Naive thymus-derived CD4-positive, alpha-beta T cell (primary cell): ENCODE data around the gene RNU6-1. TPM values are rescaled to one million over a fixed set of nuclear protein-coding genes. Genes with fewer than 3 reads are reported as not detected.

ENCODE experiments used
- ATAC-seq: fragments of 150-1000 bp; cut with Tn5 transposase; 2 replicates; pipeline ENCODE4 v1.10.0; 2021; ENCODE audit warnings: mild to moderate bottlenecking, moderate library complexity
- CTCF ChIA-PET: fragments of 350-600 bp; sonication (Branson Sonifier 250); formaldehyde crosslinking; loops from one replicate; lab custom pipeline; 2021; ENCODE audit warnings: antibody characterized with exemption; lab: Charles Lee
- POLR2A ChIA-PET: fragments of 350-600 bp; sonication (Branson Sonifier 250); formaldehyde crosslinking; loops from one replicate; lab custom pipeline; 2021; ENCODE audit warnings: antibody characterized with exemption, inconsistent platforms; lab: Charles Lee
- DNase-seq, 9 donors: peaks; one replicate each; pipeline versions ENCODE4 v3.0.0 to v3.0.0-alpha.2; 2020 to 2022; ENCODE audit warnings: mixed read lengths in 1 of 9
- H3K27ac ChIP-seq: one replicate; pipeline ENCODE4 v1.7.0; 2013; ENCODE audit warnings: mild to moderate bottlenecking, low read depth, low read length, moderate library complexity
- H3K27me3 ChIP-seq, 2 donors: one replicate each; pipeline ENCODE4 v1.7.0; 2013; ENCODE audit warnings: low read length in 2 of 2, mild to moderate bottlenecking in 2 of 2, moderate library complexity in 2 of 2; ENCODE audit not compliant: control insufficient read depth in 2 of 2, insufficient read depth in 2 of 2
- H3K36me3 ChIP-seq, 3 experiments: 1 replicate in 2 of 3; 2 replicates in 1 of 3; pipeline ENCODE4 v1.7.0; 2013; ENCODE audit warnings: low read length in 3 of 3, mild to moderate bottlenecking in 3 of 3, moderate library complexity in 1 of 3; ENCODE audit not compliant: insufficient read depth in 3 of 3, control insufficient read depth in 2 of 3
- H3K4me1 ChIP-seq, 2 donors: one replicate each; pipeline ENCODE4 v1.7.0; 2013; ENCODE audit warnings: low read length in 2 of 2, mild to moderate bottlenecking in 2 of 2, moderate library complexity in 1 of 2; ENCODE audit not compliant: control insufficient read depth in 2 of 2, insufficient read depth in 2 of 2
- H3K4me3 ChIP-seq: 2 replicates; pipeline ENCODE4 v1.7.0; 2013; ENCODE audit warnings: mild to moderate bottlenecking, low read length
- H3K9me3 ChIP-seq, 3 experiments: 1 replicate in 2 of 3; 2 replicates in 1 of 3; pipeline ENCODE4 v1.7.0; 2013; ENCODE audit warnings: low read length in 3 of 3; ENCODE audit not compliant: control insufficient read depth in 2 of 3
- H3K27ac Mint-ChIP-seq, 9 donors: one replicate each; pipeline ENCODE4 v1.8.0; 2020 to 2022; ENCODE audit warnings: mixed read lengths in 9 of 9, mild to moderate bottlenecking in 8 of 9, moderate library complexity in 5 of 9, inconsistent platforms in 2 of 9
- H3K27me3 Mint-ChIP-seq, 5 donors: one replicate each; pipeline ENCODE4 v1.8.0; 2021 to 2022; ENCODE audit warnings: mixed read lengths in 5 of 5, mild to moderate bottlenecking in 1 of 5
- H3K36me3 Mint-ChIP-seq, 5 donors: one replicate each; pipeline ENCODE4 v1.8.0; 2020 to 2022; ENCODE audit warnings: mixed read lengths in 5 of 5, mild to moderate bottlenecking in 3 of 5, inconsistent platforms in 1 of 5
- H3K4me1 Mint-ChIP-seq, 7 donors: one replicate each; pipeline ENCODE4 v1.8.0; 2020 to 2022; ENCODE audit warnings: mixed read lengths in 7 of 7, mild to moderate bottlenecking in 3 of 7, inconsistent platforms in 1 of 7
- H3K4me3 Mint-ChIP-seq, 10 donors: one replicate each; pipeline ENCODE4 v1.8.0; 2020 to 2022; ENCODE audit warnings: mild to moderate bottlenecking in 10 of 10, mixed read lengths in 10 of 10, moderate library complexity in 6 of 10, inconsistent platforms in 2 of 10
- H3K9me3 Mint-ChIP-seq, 11 donors: one replicate each; pipeline ENCODE4 v1.8.0; 2020 to 2022; ENCODE audit warnings: mixed read lengths in 11 of 11, mild to moderate bottlenecking in 4 of 11, inconsistent platforms in 1 of 11, moderate library complexity in 1 of 11
- intact Hi-C, 2 donors: fragments of 100-400 bp; cut with micrococcal nuclease; formaldehyde crosslinking; loops; one replicate each; pipeline ENCODE4 v1.15.1; 2023
- polyA plus RNA-seq, 2 donors: library from polyadenylated mRNA; unstranded; fragments of 300-500 nt; fragmentation: Illumina TruSeq; gene quantifications; one replicate each; pipeline ENCODE4 v1.2.3, GENCODE V29; 2021
- total RNA-seq, 6 experiments: library from RNA in 5 of 6; stranded (reverse) in 5 of 6; gene quantifications; 1 replicate in 5 of 6; 2 replicates in 1 of 6; pipeline ENCODE4 v1.2.3 and lab custom pipeline; 2021 to 2026

The RNU6-1 gene
- total and polyA plus RNA-seq, 7 experiments from 2014 or later: not detected

DNA sequence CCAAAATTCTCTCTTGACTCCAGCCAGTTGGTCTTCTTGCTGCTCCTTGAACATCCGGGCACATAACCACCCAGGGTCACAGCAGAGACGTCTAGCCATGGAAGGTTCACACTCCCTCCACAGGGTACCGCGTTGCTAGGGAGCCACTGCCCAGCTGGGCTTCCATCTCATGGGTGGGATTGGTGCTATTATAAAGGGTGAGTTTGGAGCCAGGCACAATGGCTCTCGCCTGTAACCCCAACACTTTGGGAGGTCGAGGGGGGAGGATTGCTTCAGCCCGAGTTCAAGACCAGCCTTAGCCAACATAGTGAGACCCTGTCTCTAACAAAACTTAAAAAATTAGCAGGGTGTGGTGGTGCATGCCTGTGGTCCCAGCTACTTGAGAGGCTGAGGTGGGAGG is 32.0 kb downstream of the RNU6-1 start:
- Mint-ChIP-seq H3K36me3 (peaks cover 0 to 22% (median 15%) of the 10 kb centered on the region in 5 donors), H3K27me3 (no peaks in the 10 kb centered on the region), H3K27ac (no peak overlapping the region), H3K4me3 (no peak overlapping the region), H3K9me3 (peaks cover 0 to 2% (median 0%) of the 10 kb centered on the region in 11 donors), H3K4me1 (no peaks in the 10 kb centered on the region)
- DNase-seq: no peak
- H3K27ac ChIP-seq: no peak overlapping the region
- intact Hi-C loops: no loop called here
- H3K4me1 ChIP-seq: no peaks in the 10 kb centered on the region
- POLR2A ChIA-PET: no interaction called here
- CTCF ChIA-PET: no interaction called here
- H3K36me3 ChIP-seq: peaks cover 0 to 22% (median 0%) of the 10 kb centered on the region in 3 experiments
- no peak overlapping the region for H3K4me3 ChIP-seq
- ATAC-seq: no peak
- no peaks in the 10 kb centered on the region for H3K9me3 ChIP-seq
- no peaks in the 10 kb centered on the region for H3K27me3 ChIP-seq

GRCh38 chr15:67807141-67807540 is 32.7 kb downstream of the RNU6-1 start:
- Mint-ChIP-seq H3K4me1 (no peaks in the 10 kb centered on the region), H3K27ac (no peak overlapping the region), H3K27me3 (no peaks in the 10 kb centered on the region), H3K36me3 (peaks cover 0 to 26% (median 15%) of the 10 kb centered on the region in 5 donors), H3K9me3 (peaks cover 0 to 2% (median 0%) of the 10 kb centered on the region in 11 donors), H3K4me3 (no peak overlapping the region)
- no peak overlapping the region for H3K4me3 ChIP-seq
- no peaks in the 10 kb centered on the region for H3K4me1 ChIP-seq
- H3K27me3 ChIP-seq: no peaks in the 10 kb centered on the region
- DNase-seq (no peak), ATAC-seq (no peak)
- no peaks in the 10 kb centered on the region for H3K9me3 ChIP-seq
- ChIA-PET CTCF (no interaction called here), POLR2A (no interaction called here)
- intact Hi-C loops: no loop called here
- H3K27ac ChIP-seq: no peak overlapping the region
- H3K36me3 ChIP-seq: peaks cover 0 to 22% (median 0%) of the 10 kb centered on the region in 3 experiments

GRCh38 chr15:67806536-67806935 is 33.3 kb downstream of the RNU6-1 start:
- DNase-seq (peak in 1 of 9 donors; percentile 14), ATAC-seq (no peak)
- H3K4me1 ChIP-seq: no peaks in the 10 kb centered on the region
- no peaks in the 10 kb centered on the region for H3K9me3 ChIP-seq
- POLR2A ChIA-PET: no interaction called here
- peaks cover 0 to 2% (median 0%) of the 10 kb centered on the region in 11 donors for H3K9me3 Mint-ChIP-seq
- no peaks in the 10 kb centered on the region for H3K27me3 ChIP-seq
- intact Hi-C loops: no loop called here
- no peaks in the 10 kb centered on the region for H3K27me3 Mint-ChIP-seq
- peaks cover 0 to 22% (median 0%) of the 10 kb centered on the region in 3 experiments for H3K36me3 ChIP-seq
- no peak overlapping the region for H3K4me3 Mint-ChIP-seq
- H3K27ac Mint-ChIP-seq: no peak overlapping the region
- no peaks in the 10 kb centered on the region for H3K4me1 Mint-ChIP-seq
- CTCF ChIA-PET: no interaction called here
- H3K4me3 ChIP-seq: no peak overlapping the region
- peaks cover 0 to 30% (median 15%) of the 10 kb centered on the region in 5 donors for H3K36me3 Mint-ChIP-seq
- H3K27ac ChIP-seq: no peak overlapping the region

DNA sequence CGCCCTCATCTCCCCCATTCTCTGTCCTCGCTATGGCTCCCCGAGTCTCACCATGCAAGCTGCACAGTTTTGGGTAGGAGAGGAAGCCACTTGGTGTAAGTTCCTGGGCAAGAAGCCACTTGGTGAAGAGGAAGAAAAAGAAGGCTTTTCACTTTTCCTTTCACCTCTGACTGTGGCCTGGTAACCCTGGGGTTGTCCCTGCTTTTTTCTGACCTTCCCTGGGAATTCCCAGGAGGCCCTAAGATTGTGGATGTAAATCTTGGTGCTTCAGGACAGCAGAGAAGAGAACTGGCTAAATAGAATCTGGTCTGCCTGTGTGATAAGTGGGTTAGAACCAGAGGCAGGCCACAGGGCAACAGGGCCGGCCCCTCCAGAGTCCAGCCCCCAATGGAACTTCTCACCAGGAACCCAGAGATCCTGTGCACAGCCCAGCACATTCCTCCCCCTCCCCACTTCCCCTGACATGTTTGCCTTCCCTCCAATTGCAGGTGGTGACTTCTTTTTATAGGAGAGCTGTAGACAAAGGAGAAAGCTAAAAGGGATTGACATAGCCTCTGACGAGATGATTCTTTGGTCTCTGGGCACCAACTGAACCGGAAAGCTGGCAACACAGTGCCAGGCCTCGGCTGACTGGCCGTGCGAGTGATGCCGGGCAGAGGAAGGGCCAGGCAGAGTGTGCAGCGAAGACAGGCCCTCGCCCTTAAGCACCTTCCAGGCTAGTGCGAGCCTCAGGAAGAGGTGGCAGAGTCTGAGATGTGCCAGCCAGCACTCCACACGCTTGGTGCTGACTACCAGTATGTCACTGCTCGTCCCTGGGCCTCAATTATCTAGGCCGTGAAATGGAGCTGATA is 34.0 kb downstream of the RNU6-1 start:
- H3K9me3 ChIP-seq: no peaks in the 10 kb centered on the region
- no peak for ATAC-seq
- Mint-ChIP-seq H3K4me3 (no peak overlapping the region), H3K4me1 (no peaks in the 10 kb centered on the region), H3K9me3 (peaks cover 0 to 2% (median 0%) of the 10 kb centered on the region in 11 donors), H3K36me3 (peaks cover 0 to 30% (median 15%) of the 10 kb centered on the region in 5 donors), H3K27me3 (no peaks in the 10 kb centered on the region), H3K27ac (no peak overlapping the region)
- ChIA-PET CTCF (no interaction called here), POLR2A (no interaction called here)
- no peaks in the 10 kb centered on the region for H3K4me1 ChIP-seq
- no peak overlapping the region for H3K27ac ChIP-seq
- H3K36me3 ChIP-seq: peaks cover 0 to 22% (median 0%) of the 10 kb centered on the region in 3 experiments
- intact Hi-C loops: no loop called here
- H3K4me3 ChIP-seq: no peak overlapping the region
- no peak for DNase-seq
- no peaks in the 10 kb centered on the region for H3K27me3 ChIP-seq

GRCh38 chr15:67805008-67805665 is 34.7 kb downstream of the RNU6-1 start:
- Histone ChIP-seq H3K9me3 (no peaks in the 10 kb centered on the region), H3K27ac (no peak overlapping the region), H3K36me3 (peaks cover 0 to 22% (median 0%) of the 10 kb centered on the region in 3 experiments), H3K27me3 (no peaks in the 10 kb centered on the region), H3K4me3 (no peak overlapping the region), H3K4me1 (no peaks in the 10 kb centered on the region)
- no peak for ATAC-seq
- intact Hi-C loops: no loop called here
- ChIA-PET CTCF (no interaction called here), POLR2A (no interaction called here)
- Mint-ChIP-seq H3K9me3 (peaks cover 0 to 2% (median 0%) of the 10 kb centered on the region in 11 donors), H3K27ac (no peak overlapping the region), H3K27me3 (no peaks in the 10 kb centered on the region), H3K36me3 (peaks cover 0 to 34% (median 23%) of the 10 kb centered on the region in 5 donors), H3K4me1 (no peaks in the 10 kb centered on the region), H3K4me3 (no peak overlapping the region)
- DNase-seq: no peak

- H3K27me3 ChIP-seq: no peaks in the 10 kb centered on the region
- H3K4me3 Mint-ChIP-seq: no peak overlapping the region
- H3K36me3 Mint-ChIP-seq: peaks cover 0 to 37% (median 23%) of the 10 kb centered on the region in 5 donors
- H3K9me3 ChIP-seq: no peaks in the 10 kb centered on the region
- no peaks in the 10 kb centered on the region for H3K27me3 Mint-ChIP-seq
- ChIA-PET POLR2A (no interaction called here), CTCF (interaction anchor here (0.6 kb wide), 1 partner anchor 319 kb away, joined by 3 read pairs; no protein-coding TSS in a partner anchor)
- no peaks in the 10 kb centered on the region for H3K4me1 ChIP-seq
- ATAC-seq: no peak
- intact Hi-C loops: no loop called here
- no peaks in the 10 kb centered on the region for H3K4me1 Mint-ChIP-seq
- no peak overlapping the region for H3K4me3 ChIP-seq
- no peak for DNase-seq
- no peak overlapping the region for H3K27ac ChIP-seq
- peaks cover 0 to 2% (median 0%) of the 10 kb centered on the region in 11 donors for H3K9me3 Mint-ChIP-seq
- H3K27ac Mint-ChIP-seq: no peak overlapping the region
- peaks cover 0 to 18% (median 0%) of the 10 kb centered on the region in 3 experiments for H3K36me3 ChIP-seq
Observed at GRCh38 chr15:67803996-67804843, 35.6 kb downstream of the RNU6-1 start.
